ENCODE measurements around the gene ABCE1.
A peak's percentile ranks its signal among the peaks of the same experiment; 100 is the strongest.

ABCE1 gene

DNA sequence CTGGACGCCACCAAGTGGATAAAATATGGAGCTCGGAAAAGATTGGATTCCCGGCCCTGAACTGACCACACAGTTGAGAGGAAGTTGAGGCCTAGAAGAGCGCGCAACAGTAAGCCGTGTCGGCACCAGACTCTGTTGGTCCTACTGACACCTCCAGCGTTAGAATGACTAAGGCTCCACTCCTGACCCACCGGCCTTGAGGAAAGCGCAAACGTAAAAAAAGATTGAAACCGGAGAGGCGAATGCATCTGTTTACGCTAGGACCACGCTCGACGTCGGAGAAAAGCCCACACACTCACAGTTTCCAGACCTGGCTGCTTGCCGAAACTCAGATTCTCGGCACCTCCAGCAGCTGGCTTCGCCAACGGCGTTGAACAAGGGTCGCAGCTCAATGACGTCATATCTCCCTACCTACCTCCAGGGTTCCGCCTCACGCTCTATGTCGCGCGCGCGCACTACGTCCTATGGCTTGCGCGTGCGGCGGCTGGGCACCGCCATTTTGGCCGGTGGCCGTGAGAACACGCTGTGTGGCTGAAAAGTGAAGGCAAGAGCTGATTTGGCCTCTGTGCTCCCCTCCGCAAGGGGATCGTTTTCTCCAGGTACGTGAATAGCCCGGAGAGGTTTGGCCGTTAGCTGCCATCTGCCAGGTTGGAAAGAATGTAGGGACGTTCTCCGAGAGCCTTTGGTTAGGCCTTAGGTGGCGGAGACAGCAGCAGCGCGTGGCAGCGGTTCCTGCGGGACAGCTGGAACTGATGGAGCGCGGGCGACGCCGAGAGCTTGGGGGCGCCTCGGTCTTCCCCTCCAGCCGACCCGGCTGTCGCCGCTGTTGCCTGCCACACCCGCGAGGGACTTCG, at the start of gene ABCE1, which contains the start of gene ANAPC10:
ABCE1 (plus strand) TSS at position 491 of the 854 bp plus-strand sequence. CDS start 6,102 bp downstream, outside the sequence.
ANAPC10 (minus strand) TSS at position 376 of the 854 bp plus-strand sequence. CDS start 2,097 bp downstream, outside the sequence.
- no peak for TF ChIP-seq ZNF274 (IDR thresholded peaks at IDR 0.05; ENCODE audit: low read depth, low read length)

DNA sequence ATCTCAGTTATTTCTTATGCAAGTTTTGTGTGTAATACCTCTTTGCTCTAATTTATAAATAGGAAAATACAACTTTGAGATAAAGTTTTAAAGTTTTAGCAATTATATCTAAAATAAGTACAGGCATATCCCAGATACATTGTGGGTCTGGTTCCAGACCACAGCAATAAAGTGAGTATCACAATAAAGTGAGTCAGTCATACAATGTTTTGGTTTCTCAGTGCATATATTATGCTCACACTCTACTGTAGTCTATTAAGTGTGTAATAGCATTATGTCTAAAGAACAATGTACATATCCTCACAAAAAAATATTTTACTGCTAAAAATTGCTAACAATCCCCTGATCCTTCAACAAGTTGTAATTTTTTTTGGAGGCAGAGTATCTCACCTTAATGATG, 49.3 kb upstream of the ABCE1 start:
- no peak overlapping the region for H3K4me3 ChIP-seq (ENCODE audit: low read length)
- TF ChIP-seq ZNF274 (IDR thresholded peaks at IDR 0.05; ENCODE audit: low read depth, low read length): no peak

More for the DNA sequence above, at the start of gene ABCE1, which contains the start of gene ANAPC10:
- peak within 1 kb of the TSS; percentile 72 for H3K4me3 ChIP-seq (ENCODE audit: low read length)

DNA sequence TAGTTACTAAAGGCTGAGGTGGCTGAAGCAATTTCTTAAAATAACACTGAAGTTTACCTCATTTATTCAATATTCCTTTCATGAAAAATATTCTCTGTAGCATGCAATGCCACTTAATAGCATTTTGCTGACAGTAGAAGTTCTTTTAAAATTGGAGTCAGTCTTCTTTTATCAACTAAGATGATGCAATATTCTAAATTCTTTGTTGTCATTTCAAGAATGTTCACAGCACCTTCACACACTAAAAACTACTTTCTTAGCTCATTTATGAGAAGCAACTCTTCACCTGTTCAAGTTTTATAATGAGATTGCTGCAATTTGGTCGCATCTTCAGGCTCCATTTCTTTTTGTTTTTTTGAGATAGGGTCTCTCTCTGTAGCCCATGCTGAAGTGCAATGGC, 48.9 kb upstream of the ABCE1 start:
- H3K4me3 ChIP-seq (ENCODE audit: low read length): no peak overlapping the region
- no peak for TF ChIP-seq ZNF274 (IDR thresholded peaks at IDR 0.05; ENCODE audit: low read depth, low read length)

DNA sequence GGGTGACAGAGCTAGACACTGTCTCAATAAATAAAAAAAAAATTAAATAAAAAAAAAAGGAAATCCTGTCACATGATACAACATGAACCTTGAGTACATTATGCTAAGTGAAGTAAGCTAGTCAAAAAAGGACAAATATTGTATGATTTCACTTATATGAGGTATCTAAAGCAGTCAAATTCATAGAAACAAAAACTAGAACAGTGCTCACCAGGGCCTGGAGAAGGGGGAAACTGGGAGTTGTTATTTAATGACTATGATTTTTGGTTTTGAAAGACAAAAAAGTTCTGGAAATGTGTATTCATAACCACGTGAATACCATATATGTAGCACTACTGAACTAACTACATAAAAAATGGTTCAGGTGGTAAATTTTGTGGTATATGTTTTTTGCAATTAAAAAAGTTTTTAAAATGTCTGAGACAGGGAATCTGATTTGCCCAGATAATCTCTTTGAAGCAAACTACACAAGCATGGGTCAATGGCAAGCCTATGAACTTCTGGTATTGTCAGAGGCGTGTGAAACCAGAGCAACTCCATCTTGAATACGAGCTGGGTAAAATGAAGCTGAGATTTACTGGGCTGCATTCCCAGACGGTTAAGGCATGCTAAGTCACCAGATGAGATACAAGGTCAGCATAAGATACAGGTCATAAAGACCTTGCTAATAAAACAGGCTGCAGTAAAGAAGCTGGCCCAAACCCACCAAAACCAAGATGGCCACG, 42.4 kb upstream of the ABCE1 start:
- no peak overlapping the region for H3K4me3 ChIP-seq (ENCODE audit: low read length)
- no peak for TF ChIP-seq ZNF274 (IDR thresholded peaks at IDR 0.05; ENCODE audit: low read depth, low read length)

DNA sequence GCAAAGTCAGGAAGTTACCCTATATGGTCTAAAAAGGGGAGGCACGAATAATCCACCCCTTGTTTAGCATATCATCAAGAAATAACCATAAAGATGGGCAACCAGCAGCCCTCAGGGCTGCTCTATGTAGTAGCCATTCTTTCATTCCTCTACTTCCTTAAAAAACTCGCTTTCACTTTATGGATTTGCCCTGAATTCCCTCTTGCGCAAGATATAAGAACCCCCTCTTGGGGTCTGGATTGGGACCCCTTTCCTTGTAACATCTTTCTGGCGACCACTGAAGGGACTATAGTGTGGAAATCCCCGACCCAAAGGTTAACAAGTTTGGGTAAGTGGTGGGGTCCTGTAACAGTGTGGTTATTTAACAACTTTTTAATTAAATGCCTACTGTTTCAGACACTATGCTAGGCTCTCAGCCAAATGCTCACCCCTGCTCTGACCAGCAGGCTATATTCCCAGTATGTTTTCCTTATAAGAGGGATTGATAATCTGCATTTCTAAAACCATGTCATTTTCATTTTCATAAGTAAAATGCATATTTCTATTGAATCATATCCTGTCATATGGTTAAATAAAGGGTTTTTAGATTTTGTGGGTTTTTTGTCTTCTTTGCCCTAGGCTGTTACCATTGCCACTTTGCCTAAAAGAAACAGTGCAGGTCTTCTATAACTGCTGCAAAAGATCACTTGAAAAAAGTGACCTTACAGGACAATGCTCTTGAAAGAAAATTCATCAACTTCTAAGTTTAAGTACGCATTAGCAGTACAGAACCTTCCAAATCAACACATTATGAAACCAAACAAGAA, 41.6 kb upstream of the ABCE1 start:
- no peak overlapping the region for H3K4me3 ChIP-seq (ENCODE audit: low read length)
- no peak for TF ChIP-seq ZNF274 (IDR thresholded peaks at IDR 0.05; ENCODE audit: low read depth, low read length)

DNA sequence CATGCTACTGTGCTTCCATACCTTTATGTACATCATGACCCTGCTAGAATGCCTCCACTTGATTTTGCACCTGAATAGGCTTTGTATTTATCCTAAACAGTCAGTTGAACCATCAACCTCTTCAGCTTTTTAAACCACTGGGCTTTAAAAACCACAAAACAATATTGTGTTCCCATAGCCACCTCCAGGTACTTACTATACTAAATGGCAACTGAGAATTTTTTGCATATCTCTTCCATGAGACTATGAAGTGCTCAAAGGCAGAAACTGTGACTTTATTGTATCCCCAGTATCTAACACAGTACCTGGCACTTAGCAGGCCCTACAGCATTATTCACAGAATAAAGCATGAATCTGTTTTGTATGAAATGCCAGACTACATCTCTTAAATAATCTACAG, 39.9 kb upstream of the ABCE1 start:
- TF ChIP-seq ZNF274 (IDR thresholded peaks at IDR 0.05; ENCODE audit: low read depth, low read length): no peak
- no peak overlapping the region for H3K4me3 ChIP-seq (ENCODE audit: low read length)

DNA sequence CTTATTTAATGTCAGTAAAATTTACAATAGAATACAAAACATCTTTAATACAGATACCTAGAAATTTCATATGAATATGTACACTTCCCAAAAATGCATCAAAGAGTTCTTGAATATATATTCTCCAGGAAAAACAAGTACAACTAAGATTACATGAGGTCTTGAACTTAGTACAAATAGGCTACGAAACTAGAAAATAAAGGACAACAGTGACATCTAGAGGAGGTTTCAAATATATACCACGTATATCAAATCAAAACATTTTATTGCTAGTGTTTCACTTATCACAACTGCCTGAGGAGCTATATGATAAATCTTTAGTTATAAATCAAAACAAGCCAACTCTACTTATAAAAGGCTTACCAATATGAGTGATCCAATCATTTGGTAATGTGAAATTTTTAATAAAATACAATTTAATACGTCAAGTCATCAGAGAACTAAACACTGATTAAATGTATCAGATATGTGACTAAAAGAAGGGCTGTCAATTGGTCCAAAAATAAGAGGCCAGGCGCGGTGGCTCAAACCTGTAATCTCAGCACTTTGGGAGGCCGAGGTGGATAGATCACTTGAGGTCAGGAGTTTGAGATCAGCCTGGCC, 36.7 kb upstream of the ABCE1 start:
- no peak overlapping the region for H3K4me3 ChIP-seq (ENCODE audit: low read length)
- no peak for TF ChIP-seq ZNF274 (IDR thresholded peaks at IDR 0.05; ENCODE audit: low read depth, low read length)

DNA sequence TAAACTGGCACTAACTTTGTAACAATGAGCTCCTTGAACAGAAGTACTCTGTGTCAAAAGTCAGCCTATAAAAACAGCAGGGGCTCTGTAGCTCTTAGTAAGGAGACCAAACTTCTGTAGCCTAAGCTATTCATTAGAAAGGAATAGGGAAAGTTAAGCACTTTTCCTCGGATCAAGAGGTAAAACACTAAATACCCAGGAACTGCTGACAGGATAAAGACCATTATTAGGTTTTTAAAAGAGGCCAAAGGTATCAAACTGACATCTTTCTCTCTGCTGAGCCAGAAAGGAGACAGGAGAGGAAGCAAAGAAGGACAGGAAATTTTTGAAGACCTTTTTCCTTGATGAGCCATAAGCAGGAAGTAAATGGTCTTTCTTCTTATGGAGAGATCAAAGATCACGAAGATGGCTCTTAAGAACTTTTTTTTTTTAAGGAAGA, 32.0 kb upstream of the ABCE1 start:
- no peak overlapping the region for H3K4me3 ChIP-seq (ENCODE audit: low read length)
- no peak for TF ChIP-seq ZNF274 (IDR thresholded peaks at IDR 0.05; ENCODE audit: low read depth, low read length)

DNA sequence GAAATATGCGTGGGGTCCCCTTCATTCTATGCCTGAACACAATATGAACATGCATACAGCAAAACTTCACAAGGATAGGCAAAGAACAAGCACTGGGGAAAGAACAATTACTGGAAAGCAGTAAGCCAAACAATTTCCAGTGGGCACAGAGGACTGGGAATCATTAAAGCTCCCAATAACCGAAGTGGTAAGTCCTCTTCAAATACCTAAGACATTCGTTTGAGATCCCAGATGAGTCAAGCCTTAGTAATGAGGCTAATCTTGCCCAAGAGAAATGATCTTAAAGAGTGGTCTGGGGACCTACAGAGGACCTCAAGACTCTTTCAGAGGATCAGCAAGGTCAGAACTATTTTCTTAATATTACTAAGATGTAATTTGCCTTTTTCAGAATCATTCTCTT, 28.8 kb upstream of the ABCE1 start:
- H3K4me3 ChIP-seq (ENCODE audit: low read length): no peak overlapping the region
- TF ChIP-seq ZNF274 (IDR thresholded peaks at IDR 0.05; ENCODE audit: low read depth, low read length): no peak

DNA sequence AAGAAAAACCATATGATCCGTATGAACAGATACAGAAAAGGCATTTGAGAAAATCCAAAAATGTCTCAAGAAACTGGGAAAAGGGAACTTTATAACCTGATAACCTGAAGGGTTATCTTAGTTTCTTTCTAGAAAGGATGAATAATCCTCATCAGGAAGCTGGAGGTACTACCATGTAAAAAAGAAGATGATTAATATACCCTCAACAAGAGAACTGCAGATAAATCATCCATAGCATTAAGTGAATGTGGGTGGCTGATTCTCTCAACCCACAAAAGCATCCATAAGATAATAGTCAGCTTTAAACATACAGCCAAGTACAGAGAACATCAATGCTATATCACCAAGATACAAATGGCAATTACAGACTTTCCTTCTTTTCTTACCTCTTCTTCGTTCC, 26.6 kb upstream of the ABCE1 start:
- TF ChIP-seq ZNF274 (IDR thresholded peaks at IDR 0.05; ENCODE audit: low read depth, low read length): no peak

DNA sequence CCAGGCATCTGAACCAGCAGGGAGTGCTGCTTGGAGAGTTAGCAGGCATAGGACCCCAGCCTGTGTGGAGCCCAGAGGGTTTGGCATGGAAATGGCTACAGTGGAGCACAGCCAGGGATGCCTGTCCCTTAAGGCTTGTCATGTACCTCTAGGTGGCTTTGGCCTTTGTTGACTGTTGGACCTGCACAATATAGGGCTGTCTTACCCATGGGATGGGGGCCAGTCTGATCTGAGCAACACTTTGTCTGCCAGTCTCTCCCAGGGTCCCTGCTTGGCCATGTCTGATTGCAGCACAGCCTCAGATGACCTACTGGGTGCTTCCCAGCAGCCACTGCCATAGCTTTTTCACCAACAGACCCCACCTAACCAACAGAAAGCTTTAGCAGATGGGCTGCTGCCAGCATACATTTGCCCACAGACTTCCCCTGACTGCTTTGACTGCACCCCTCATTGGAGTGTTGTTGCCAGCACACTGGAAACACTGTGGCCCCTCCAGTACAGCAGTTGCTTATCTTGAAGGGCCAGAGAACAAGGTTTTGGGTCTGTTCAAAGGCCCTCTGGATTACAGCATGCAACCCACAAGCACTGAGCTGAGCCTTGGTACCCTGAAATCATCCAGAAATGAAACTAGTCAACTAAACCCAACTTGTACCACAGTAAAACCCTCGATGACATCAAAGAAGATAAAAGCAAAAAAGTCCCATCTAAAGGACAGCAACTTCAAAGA, 22.2 kb upstream of the ABCE1 start:
- H3K4me3 ChIP-seq (ENCODE audit: low read length): no peak overlapping the region
- no peak for TF ChIP-seq ZNF274 (IDR thresholded peaks at IDR 0.05; ENCODE audit: low read depth, low read length)

More for the DNA sequence above, 26.6 kb upstream of the ABCE1 start:
- no peak overlapping the region for H3K4me3 ChIP-seq (ENCODE audit: low read length)

DNA sequence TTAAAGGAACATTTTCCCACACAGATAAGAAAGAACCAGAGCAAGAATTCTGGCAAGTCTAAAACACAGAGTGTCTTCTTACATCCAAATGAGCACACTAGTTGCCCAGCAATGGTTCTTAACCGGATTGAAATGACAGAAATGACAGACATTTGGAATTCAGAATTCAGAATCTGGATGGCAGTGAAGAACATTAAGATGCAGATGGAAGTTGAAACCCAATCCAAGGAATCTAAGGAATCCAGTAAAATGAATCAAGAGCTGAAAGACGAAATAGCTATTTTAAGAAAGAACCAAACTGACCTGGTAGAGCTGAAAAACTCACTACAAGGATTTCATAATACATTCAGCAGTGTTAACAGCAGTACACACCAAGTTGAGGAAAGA, 21.6 kb upstream of the ABCE1 start:
- no peak for TF ChIP-seq ZNF274 (IDR thresholded peaks at IDR 0.05; ENCODE audit: low read depth, low read length)
- H3K4me3 ChIP-seq (ENCODE audit: low read length): no peak overlapping the region

DNA sequence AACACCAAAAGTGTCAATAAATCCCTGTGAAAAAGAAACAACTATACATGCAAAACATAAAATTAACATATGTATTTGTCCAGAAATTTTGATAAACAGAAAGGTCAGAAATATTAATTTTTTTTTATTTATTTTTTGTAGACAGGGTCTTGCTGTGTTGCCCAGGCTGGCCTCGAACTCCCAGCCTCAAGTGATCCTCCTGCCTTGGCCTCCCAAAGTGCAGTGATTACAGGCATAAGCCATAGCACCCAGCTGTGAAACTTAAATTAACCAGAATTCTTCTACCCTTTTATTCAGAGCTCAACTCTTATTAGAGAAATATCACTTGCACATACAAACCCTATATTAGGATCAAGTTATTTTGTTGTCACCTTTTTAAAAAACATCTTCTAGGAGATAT, 16.4 kb upstream of the ABCE1 start:
- no peak overlapping the region for H3K4me3 ChIP-seq (ENCODE audit: low read length)
- TF ChIP-seq ZNF274 (IDR thresholded peaks at IDR 0.05; ENCODE audit: low read depth, low read length): no peak

All from GM08714 (cell line).